HG02870 (cell line): ENCODE measurements around the gene RPH3AL.
"Not testable (repeated sequence)": the region's sequence is repeated elsewhere in the genome, so short reads cannot be mapped to it uniquely, and the experiment has no call there.

Experiments used
- ATAC-seq: cut with Tn5 transposase; IDR thresholded peaks from one replicate; pipeline ENCODE4 v1.9.1; 2021; ENCODE audit warnings: mild to moderate bottlenecking, moderate library complexity; ENCODE audit not compliant: unreplicated experiment

Gene RPH3AL

GRCh38 chr17:320809-321385 lies 31.7 kb downstream of the RPH3AL start:
- no peak for ATAC-seq

- ATAC-seq, result no peak
Measured at GRCh38 chr17:320139-320538, 32.5 kb downstream of the RPH3AL start.

- no peak for ATAC-seq
Measured at GRCh38 chr17:319266-319665, 33.3 kb downstream of the RPH3AL start.

- ATAC-seq, result not testable (repeated sequence)
Measured at GRCh38 chr17:317070-317469, 35.5 kb downstream of the RPH3AL start.

GRCh38 chr17:315399-315798 lies 37.2 kb downstream of the RPH3AL start:
- not testable (repeated sequence) for ATAC-seq

GRCh38 chr17:314614-314944 lies 38.0 kb downstream of the RPH3AL start:
- not testable (repeated sequence) for ATAC-seq

- ATAC-seq, result no peak
Measured at GRCh38 chr17:313911-314613, 38.5 kb downstream of the RPH3AL start.

- no peak for ATAC-seq
Measured at GRCh38 chr17:313231-313630, 39.4 kb downstream of the RPH3AL start.

- no peak for ATAC-seq
Measured at GRCh38 chr17:312476-313148, 40.0 kb downstream of the RPH3AL start.

- no peak for ATAC-seq
Measured at GRCh38 chr17:311119-311782, 41.4 kb downstream of the RPH3AL start.

- ATAC-seq, result no peak
Measured at GRCh38 chr17:310111-311010, 42.2 kb downstream of the RPH3AL start.

- ATAC-seq, result no peak
Measured at GRCh38 chr17:309361-309888, 43.2 kb downstream of the RPH3AL start.

GRCh38 chr17:307741-308507 lies 44.7 kb downstream of the RPH3AL start:
- ATAC-seq, result no peak

GRCh38 chr17:307295-307691 lies 45.3 kb downstream of the RPH3AL start:
- ATAC-seq, result no peak

- ATAC-seq, result no peak
Measured at GRCh38 chr17:306536-307294, 45.9 kb downstream of the RPH3AL start.

GRCh38 chr17:306116-306515 lies 46.5 kb downstream of the RPH3AL start:
- no peak for ATAC-seq

GRCh38 chr17:305090-305976 lies 47.3 kb downstream of the RPH3AL start:
- no peak for ATAC-seq

- ATAC-seq, result no peak
Measured at GRCh38 chr17:304461-304860, 48.1 kb downstream of the RPH3AL start.
